GM18868 (cell line): Measurements from ENCODE around the gene PTPN14.

Source experiments
- ATAC-seq: cut with Tn5 transposase; IDR thresholded peaks from one replicate; pipeline ENCODE4 v1.9.1; 2021; ENCODE audit warnings: mild to moderate bottlenecking, moderate library complexity; ENCODE audit not compliant: unreplicated experiment

PTPN14 gene

DNA sequence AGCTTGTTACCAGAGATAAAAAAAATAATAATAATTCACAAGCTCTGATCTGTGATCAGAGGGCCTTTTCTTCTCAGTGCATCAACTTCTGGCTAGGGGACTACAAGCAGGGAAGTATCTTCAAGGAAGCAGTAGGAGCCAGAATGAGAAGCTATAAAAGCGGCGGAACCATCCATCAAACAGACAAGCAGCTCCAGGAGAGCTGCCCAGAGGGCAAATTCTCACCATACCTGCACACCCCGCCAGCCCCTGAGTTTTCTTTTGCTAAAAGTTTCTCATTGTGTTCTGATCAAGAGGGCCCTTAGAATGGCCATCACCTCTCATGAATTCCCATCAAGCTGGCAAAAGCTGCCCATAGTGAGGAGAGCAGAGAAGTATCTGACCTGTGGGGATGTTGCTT lies 171.0 kb downstream of the PTPN14 start:
- no peak for ATAC-seq

GRCh38 chr1:214379236-214379970 lies 172.0 kb downstream of the PTPN14 start:
- no peak for ATAC-seq

DNA sequence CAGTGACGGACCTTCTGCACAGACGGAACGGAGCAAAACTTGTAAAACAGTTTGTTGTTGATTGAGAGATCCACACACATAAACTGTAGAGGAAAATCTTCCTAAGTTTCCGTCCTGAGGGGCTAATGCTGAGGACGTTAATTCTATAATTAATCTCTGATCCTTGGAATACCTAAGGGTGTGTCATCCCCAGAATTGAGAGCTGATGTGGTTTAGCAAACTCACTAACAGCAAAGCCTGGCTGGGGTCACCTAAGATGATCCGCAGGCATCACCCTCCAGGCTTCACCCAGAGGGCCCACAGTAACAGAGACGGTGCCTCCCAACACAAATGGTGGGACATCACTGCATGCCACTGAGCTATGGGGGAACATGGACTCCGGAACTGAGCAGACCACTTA lies 172.9 kb downstream of the PTPN14 start:
- no peak for ATAC-seq

GRCh38 chr1:214377886-214378285 lies 173.5 kb downstream of the PTPN14 start:
- ATAC-seq: no peak

DNA sequence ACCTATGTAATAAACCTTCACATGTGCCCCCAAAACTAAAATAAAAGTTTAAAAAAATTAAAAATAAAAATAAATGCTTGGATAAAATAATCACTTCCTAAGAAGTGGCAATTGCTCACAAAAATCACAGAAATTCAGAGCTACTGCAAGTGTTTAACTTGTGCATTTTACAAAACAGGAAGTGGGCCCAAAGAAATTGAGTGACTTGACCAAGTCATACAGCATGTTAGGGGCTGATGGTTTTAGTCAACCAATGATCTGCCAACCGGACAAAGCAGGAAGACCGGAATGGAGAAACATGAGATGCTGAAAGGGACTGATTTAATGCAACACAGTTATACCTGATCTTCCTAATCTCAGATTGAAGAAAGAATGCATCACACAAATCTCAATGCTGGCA lies 173.9 kb downstream of the PTPN14 start:
- ATAC-seq: no peak

DNA sequence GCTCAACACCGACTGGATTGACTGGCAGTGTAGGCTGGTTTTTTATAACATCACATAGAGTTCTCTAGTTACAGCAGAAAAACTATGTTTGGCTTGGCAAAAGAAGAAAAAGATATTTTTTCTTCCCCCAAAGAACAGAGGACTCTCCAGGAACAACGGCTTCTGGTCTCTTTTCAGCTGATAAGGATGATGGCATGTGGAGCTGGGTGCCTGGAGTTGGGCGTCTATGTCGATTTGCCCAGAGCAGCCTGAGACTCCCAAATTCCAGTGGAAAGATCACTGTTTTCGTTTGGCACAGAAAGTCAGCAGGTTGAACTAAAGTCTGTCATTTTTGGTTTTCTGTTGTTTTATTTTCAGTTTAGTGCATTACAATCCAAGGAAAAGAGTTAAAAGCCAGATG lies 179.3 kb downstream of the PTPN14 start:
- ATAC-seq: no peak

DNA sequence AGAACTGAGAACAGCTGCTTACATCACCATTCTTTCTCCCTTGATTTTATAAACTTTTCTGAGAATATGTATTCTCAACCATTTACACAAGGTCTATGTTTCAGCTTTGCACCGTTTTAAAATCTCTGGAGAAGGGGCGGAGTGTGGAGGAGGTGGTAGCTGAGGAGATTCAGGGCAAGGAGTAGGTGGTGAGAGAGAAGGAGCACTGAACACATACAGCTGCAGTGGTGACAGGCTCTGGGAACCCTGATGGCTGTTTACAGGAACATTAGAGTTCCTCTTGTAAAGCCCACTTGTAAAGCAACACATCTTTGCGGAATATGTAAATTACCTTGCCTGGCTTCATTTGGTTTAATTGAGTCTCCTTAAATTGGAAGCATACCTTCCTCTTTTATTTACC lies 180.8 kb downstream of the PTPN14 start:
- no peak for ATAC-seq

- ATAC-seq: no peak
Measured at GRCh38 chr1:214369364-214369763, 182.0 kb downstream of the PTPN14 start.

DNA sequence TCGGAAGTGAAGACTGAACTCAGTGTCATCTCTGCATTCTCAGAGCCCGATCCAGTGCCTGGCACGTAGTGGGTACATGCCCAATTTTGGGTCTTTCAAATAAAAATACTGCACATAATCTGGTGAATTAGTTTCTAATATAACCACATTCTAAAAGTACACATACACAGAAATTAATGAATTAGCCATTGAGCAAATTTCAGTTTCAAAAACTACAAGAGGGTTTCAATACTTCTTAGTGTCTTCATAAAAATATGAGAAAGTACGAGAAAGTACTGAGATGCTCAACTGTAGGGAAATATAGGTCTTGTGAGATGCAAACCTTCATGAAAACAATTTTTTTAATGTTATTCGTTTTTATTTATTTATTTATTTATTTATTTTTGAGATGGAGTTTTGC lies 183.6 kb downstream of the PTPN14 start:
- ATAC-seq: no peak

- ATAC-seq: no peak
Measured at GRCh38 chr1:214364786-214365295, 186.6 kb downstream of the PTPN14 start.

- no peak for ATAC-seq
Measured at GRCh38 chr1:214364386-214364785, 187.0 kb downstream of the PTPN14 start.

DNA sequence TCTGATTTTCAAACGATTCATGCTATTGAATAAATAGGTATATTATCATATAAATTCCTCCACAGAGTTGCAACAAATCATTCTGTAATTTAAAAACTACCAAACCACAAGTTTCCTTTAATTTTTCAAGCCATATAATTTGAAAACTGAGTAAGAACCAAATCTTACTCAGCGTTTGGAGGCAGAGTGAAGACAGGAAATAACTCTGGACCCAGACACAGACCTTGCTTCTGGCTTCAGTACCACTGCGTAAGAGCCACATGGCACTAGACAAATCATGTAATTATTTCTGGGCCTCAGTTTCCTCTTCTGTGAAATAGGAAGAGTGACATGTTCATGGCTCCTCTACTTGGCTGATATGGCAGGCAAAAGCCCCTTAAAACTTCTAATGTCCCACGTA lies 188.0 kb downstream of the PTPN14 start:
- ATAC-seq: no peak

DNA sequence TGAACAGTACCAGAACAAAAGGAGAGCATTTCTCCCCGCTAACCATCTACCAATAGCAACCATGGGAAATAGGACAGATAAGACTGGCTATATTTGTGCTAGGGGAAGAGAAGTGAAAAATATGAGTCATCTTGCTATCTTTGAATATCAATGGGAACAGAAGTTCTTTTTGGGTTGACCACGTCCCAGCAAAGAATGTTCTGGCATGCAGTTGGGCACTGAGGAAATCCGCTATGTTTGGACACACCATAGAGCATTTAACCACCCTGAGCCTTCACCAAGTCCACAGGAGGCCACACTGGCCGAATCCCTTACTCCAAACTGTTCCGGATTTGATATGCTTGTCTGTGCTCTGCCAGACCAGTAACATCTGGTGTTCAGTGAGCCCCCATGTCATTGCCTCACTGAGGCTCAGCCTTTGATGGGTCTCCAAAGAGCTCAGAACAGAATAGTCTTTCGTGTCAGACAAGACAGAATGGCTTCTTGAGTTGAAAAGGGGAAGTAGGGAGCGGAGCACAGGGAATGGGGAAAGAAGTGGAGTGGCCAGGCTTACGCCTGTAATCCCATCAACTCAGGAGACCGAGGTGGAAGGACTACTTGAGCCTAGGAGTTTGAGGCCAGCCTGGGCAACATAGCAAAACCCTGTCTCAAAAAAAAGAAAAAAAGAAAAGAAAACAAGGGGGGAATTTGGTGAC lies 189.1 kb downstream of the PTPN14 start:
- no peak for ATAC-seq

DNA sequence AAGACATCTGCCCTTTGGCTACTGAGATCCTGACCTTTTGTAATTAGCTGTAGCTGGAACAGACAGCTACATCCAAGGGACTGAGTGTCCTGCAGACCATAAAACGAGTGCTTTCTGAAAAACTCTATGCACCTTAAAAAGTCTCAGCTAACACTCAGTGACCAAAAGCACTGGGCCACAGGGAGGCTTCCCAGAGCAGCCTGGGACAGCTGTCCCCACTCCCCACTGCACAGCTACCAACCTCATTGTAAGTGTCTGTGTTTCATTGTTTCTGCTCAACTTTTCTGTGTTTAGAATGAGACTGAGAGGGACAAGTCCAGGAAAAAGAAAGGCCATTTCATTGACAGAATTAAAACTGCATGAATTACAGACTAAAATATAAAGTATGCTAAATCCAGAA lies 189.8 kb downstream of the PTPN14 start:
- ATAC-seq: no peak

DNA sequence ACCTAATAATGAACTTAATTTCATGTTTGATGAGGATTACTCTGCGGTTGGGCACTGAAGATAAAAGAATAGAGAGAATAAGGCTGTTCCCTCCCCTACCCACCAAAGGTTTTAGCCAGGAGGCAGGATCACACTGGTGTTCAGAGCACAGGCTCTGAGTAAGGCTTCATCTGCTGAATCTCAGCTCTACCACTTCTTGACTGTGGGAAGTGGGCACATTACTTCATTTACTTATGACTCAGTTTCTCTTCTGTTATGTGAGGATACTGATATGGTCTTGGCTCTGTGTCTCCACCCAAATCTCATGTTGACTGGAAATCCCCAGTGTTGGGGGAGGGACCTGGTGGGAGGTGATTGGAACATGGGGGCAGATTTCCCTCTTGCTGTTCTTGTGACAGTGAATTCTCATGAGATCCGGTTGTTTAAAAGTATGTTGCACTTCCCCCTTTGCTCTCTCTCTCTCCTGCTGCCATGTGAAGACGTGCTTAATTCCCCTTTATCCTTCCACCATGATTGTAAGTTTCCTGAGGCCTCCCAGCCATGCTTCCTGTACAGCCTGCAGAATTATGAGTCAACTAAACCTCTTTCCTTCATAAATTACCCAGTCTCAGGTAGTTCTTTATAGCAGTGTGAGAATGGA lies 190.8 kb downstream of the PTPN14 start:
- no peak for ATAC-seq

- ATAC-seq: no peak
Measured at GRCh38 chr1:214360116-214360515, 191.3 kb downstream of the PTPN14 start.

GRCh38 chr1:214354440-214355148 lies 196.8 kb downstream of the PTPN14 start:
- ATAC-seq: no peak

GRCh38 chr1:214352838-214353237 lies 198.6 kb downstream of the PTPN14 start:
- no peak for ATAC-seq

GRCh38 chr1:214351551-214352277 lies 199.7 kb downstream of the PTPN14 start:
- ATAC-seq: no peak

GRCh38 chr1:214349781-214350180 lies 201.6 kb downstream of the PTPN14 start:
- ATAC-seq: no peak

GRCh38 chr1:214349008-214349407 lies 202.4 kb downstream of the PTPN14 start:
- ATAC-seq: no peak
